Middle frontal gyrus (tissue), 1 donor: ENCODE results near the gene BTBD9.
A peak's percentile ranks its signal among the peaks of the same experiment; 100 is the strongest.
"Not testable (repeated sequence)": the region's sequence is repeated elsewhere in the genome, so short reads cannot be mapped to it uniquely, and the experiment has no call there.

ENCODE experiments used
- DNase-seq: peaks from one replicate; pipeline ENCODE4 v3.0.0-alpha.2; 2015; ENCODE audit warnings: low spot score; ENCODE audit errors: extremely low spot score

Gene BTBD9

GRCh38 chr6:38435330-38435729 lies 204.4 kb downstream of the BTBD9 start:
- no peak for DNase-seq

- DNase-seq: no peak
Measured at GRCh38 chr6:38434051-38434450, 205.7 kb downstream of the BTBD9 start.

- DNase-seq: no peak
Measured at GRCh38 chr6:38432479-38432878, 207.2 kb downstream of the BTBD9 start.

DNA sequence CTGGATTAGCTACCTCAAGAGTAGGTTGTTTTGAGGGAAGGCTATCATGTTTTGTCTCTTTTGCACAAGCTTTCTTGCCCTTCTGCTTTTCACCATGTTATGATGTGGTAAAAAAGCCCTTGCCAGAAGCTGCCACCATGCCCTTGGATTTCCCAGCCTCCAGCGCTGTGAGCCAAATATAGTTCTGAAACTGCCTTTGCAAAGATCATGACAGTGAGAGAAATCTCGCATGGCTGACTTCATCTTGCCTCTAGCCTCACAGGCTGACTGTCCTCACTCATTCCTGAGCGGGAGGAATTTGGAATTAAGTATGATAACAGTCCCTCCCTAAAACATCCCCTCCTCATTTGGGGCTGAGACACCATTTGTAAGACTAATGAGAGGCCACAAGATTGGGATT lies 207.7 kb downstream of the BTBD9 start:
- DNase-seq: no peak

DNA sequence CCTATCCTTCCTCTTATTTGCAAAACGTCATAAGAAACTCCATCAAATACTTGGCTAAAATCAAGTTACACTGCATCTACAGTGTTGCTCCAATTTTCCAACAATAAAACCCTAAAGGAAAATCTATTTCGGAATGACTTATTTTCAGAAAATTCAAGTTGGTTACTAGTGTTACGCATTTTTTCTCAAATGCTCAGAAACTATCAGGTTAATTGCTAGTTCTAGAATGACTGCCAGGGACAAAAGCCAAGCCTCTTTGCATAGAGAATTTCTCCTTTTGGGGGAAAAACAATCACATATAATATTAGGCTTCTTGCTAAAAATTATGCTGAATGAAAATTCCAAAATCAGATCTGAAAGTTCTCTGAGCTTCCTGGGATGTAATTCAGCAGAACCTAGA lies 210.2 kb downstream of the BTBD9 start:
- DNase-seq: no peak

- no peak for DNase-seq
Measured at GRCh38 chr6:38427492-38428210, 212.1 kb downstream of the BTBD9 start.

GRCh38 chr6:38425788-38426488 lies 213.8 kb downstream of the BTBD9 start:
- not testable (repeated sequence) for DNase-seq

DNA sequence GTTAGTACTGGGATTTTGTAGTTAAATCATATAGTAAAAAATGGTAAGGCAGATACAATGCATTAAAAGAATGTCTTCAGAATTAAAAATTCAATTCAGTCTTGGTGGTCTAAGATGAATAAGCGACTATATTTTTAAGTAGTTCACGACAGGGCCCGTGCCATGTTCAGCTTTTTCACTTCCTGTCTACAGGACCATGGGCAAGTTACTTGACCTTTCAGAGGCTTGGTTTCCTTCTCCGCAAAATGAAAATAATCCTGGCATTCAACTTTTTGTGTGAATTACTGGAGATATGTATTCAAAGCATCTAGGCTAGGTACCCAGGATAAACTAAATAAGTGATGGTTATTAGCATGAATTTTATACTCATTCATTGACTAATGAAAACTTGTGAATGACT lies 216.0 kb downstream of the BTBD9 start:
- no peak for DNase-seq

DNA sequence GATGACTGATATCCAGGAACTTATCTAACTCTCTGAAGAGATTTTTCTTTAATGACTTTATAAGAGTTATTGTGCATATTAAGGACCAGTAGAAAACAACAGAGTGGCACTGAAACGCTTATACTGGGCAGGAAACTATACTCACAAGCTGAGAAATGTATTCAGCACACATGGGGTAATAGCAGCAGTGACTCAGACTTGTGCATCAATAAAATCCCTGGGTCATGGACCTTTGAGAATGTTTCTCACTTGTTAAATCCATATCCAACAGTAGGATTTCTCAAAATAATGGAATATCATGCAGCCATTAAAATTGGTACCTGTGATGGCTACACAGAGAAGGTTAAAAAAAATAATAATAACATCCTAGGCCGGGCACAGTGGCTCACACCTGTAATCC lies 219.5 kb downstream of the BTBD9 start:
- DNase-seq: no peak

DNA sequence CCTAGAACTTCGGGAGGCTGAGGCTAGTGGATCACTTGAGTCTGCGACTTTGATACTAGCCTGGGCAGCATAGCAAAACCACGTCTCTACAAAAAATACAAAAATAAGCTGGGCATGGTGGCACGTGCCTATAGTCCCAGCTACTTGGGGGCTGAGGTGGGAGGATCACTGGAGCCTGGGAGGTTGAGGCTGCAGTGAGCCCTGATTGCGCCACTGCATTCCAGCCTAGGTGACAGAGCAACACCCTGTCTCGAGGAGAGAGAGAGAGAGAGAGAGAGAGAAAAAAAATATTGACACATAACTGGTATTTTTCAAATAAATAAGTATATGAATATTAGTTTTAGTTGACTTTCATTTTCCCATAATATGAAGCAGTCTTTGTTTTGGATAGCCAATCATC lies 222.2 kb downstream of the BTBD9 start:
- DNase-seq: no peak

- no peak for DNase-seq
Measured at GRCh38 chr6:38415231-38416005, 224.3 kb downstream of the BTBD9 start.

GRCh38 chr6:38413102-38413800 lies 226.5 kb downstream of the BTBD9 start:
- DNase-seq: peak; percentile 39

DNA sequence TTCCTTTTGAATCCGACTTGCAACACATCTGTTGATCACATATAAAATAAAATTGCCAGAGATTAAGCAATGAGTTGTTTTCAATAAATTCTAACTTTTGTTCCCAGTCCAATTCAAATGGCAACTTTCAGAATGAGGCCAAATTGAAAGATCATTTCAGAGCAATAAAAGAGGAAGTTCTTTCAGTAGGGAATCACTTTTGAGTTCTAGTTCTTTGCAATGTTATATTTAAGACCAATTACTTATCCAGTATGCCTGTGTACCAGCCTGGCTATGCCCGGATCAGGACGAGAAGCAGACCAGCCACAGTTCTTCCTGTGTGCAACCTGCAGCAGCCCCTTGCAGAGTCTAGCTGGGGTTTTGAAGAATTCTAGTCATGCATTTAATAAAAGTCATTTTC lies 232.5 kb downstream of the BTBD9 start:
- no peak for DNase-seq

- no peak for DNase-seq
Measured at GRCh38 chr6:38406096-38406495, 233.6 kb downstream of the BTBD9 start.

DNA sequence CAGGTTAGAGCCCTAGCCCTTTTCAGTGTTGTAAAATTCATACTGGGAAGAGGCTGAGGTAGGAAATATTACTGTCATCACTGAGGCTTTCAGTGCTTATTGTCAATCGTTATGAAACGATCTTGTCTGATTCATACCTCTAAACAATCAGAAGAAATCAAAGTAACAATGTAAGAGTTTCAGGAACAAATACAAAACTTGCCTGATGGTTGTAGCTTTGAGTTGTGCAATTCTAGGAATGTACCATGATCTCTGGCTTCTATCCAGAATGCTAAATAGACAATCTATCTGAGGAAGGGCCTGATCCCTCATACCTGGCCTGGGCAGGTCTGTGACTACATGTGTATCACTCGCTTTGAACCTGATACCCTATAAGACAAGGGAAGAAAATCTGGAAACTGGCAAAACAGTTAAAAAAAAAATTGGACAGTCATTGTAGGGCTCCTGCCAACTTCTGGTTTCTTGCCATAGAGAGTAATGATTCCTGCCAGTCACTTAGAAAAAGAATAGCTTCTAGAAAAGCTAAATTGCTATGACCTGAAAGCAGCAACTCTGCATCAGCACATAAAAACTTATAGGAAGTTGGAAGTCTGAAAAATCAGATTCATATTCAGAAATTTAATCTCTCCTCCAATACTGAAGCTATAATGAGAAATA lies 234.7 kb downstream of the BTBD9 start:
- DNase-seq: no peak

GRCh38 chr6:38404355-38404754 lies 235.4 kb downstream of the BTBD9 start:
- DNase-seq: no peak

GRCh38 chr6:38403548-38403947 lies 236.2 kb downstream of the BTBD9 start:
- DNase-seq: no peak

- no peak for DNase-seq
Measured at GRCh38 chr6:38400764-38401163, 239.0 kb downstream of the BTBD9 start.

DNA sequence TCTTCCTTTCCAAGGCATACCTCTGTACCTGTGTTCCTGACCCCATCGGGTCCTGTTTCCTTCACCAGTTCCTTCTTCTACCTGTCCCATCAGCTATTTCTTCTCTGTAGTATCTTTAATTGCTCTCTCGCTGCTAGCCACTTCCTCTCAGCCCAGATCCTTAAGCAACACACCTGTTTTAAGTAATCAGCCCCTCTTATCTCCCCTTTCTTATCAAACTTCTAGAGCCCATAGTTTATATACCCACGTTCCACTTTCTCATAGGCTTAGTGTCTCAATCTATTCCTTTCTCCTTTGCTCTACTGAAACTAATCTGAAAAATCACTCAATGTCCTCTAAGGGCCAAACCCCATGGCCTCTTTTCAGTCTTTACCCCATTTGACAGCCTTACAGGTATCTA lies 239.6 kb downstream of the BTBD9 start:
- DNase-seq: no peak

DNA sequence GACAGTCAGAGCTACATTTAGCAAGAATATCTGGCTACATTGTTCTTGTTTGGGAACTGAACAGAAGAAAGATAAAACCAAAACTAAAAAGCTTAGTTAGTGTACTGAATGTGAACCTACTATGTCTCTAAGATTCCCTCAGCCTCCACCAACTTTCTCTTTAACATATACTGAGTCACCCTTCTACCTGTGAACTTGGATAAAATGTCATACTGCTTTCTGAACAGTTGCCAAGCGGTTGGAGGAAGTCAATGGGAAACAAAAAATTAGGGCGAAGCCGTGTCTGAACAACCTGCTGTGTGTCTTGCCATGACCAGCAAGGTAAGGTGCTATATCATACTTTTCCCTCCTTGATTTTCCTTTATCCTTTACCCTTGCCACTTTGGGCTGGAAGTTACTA lies 243.5 kb downstream of the BTBD9 start:
- DNase-seq: no peak

DNA sequence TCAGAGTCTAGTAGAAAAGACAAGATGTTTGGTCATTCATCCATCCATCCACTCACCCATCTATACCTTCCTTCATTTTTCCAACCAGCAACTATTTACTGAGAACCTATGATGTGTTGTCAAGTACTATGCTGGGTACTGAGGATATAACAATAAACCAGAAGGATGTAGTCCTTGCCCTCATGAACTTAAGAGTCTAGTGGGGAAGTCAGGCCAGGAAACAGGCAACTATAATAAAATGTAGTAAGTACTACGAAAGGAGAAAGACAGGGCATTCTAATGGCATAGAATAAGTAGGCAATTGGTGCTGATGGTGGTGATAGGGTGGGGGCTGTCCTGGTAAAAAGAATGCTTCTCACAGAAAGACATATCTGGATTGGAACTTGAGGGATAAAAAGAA lies 245.7 kb downstream of the BTBD9 start:
- no peak for DNase-seq
